HG02642 (cell line): Measurements from ENCODE around the gene TNFSF8.

Experiments used
- ATAC-seq: cut with Tn5 transposase; IDR thresholded peaks from one replicate; pipeline ENCODE4 v1.9.1; 2021; ENCODE audit warnings: mild to moderate bottlenecking; ENCODE audit not compliant: unreplicated experiment, poor library complexity

The TNFSF8 gene

GRCh38 chr9:114908805-114909448 lies 21.5 kb downstream of the TNFSF8 start:
- no peak for ATAC-seq

GRCh38 chr9:114908104-114908622 lies 22.2 kb downstream of the TNFSF8 start:
- ATAC-seq: peak; percentile 45

GRCh38 chr9:114906922-114907571 lies 23.3 kb downstream of the TNFSF8 start:
- no peak for ATAC-seq

GRCh38 chr9:114905170-114905940 lies 25.0 kb downstream of the TNFSF8 start:
- ATAC-seq: no peak

- no peak for ATAC-seq
Measured at GRCh38 chr9:114902786-114903524, 27.4 kb downstream of the TNFSF8 start.

- no peak for ATAC-seq
Measured at GRCh38 chr9:114900942-114901802, 29.2 kb downstream of the TNFSF8 start.

- no peak for ATAC-seq
Measured at GRCh38 chr9:114899995-114900394, 30.4 kb downstream of the TNFSF8 start.

GRCh38 chr9:114899461-114899860 lies 30.9 kb downstream of the TNFSF8 start:
- no peak for ATAC-seq

- ATAC-seq: no peak
Measured at GRCh38 chr9:114898741-114899140, 31.6 kb downstream of the TNFSF8 start.

GRCh38 chr9:114897196-114897595 lies 33.2 kb downstream of the TNFSF8 start:
- no peak for ATAC-seq

- no peak for ATAC-seq
Measured at GRCh38 chr9:114896344-114896743, 34.0 kb downstream of the TNFSF8 start.

GRCh38 chr9:114895521-114895991 lies 34.8 kb downstream of the TNFSF8 start:
- ATAC-seq: no peak

GRCh38 chr9:114894609-114895433 lies 35.6 kb downstream of the TNFSF8 start:
- no peak for ATAC-seq

- ATAC-seq: no peak
Measured at GRCh38 chr9:114894206-114894605, 36.2 kb downstream of the TNFSF8 start.

GRCh38 chr9:114893221-114894010 lies 37.0 kb downstream of the TNFSF8 start:
- ATAC-seq: peak; percentile 60

- ATAC-seq: no peak
Measured at GRCh38 chr9:114889802-114890224, 40.6 kb downstream of the TNFSF8 start.

GRCh38 chr9:114888607-114889006 lies 41.8 kb downstream of the TNFSF8 start:
- ATAC-seq: no peak

- ATAC-seq: no peak
Measured at GRCh38 chr9:114887963-114888362, 42.4 kb downstream of the TNFSF8 start.
